Breast epithelium (tissue), 3 donors: Measurements from ENCODE around the gene MAP4K4.

Experiments
- POLR2A ChIP-seq: fragments of 450-650 bp; IDR thresholded peaks from one replicate; pipeline ENCODE4 v1.6.1; 2016; ENCODE audit warnings: antibody characterized with exemption, mild to moderate bottlenecking, moderate library complexity
- TF ChIP-seq, protein P1 (sequence below), 3 donors: fragments of 450-650 bp; IDR thresholded peaks; one replicate each; pipeline ENCODE4 v1.5.1; 2016 to 2017; ENCODE audit warnings: antibody characterized with exemption in 3 of 3, mild to moderate bottlenecking in 3 of 3, moderate library complexity in 3 of 3

DNA sequence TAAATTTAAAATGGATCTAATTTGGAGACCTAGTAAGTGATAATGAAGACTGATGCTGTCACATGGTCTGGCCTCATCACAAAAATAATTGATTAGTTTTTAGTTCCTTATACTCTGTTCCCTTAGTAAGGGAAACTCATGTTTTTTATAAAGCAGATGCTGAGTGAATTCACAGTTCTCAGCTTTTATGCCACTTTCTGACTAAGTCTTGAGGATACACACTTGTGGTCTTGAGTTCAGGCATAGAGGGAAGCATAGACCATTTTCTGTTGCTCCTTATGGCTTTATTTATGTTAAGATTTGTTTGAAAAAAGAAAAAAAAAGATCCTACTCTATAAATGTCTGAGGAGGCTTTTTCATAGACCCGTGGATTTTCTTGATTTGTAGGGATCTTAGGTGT, 91.1 kb downstream of the MAP4K4 start:
- no peak for TF ChIP-seq POLR2A
- TF ChIP-seq, protein P1, sequence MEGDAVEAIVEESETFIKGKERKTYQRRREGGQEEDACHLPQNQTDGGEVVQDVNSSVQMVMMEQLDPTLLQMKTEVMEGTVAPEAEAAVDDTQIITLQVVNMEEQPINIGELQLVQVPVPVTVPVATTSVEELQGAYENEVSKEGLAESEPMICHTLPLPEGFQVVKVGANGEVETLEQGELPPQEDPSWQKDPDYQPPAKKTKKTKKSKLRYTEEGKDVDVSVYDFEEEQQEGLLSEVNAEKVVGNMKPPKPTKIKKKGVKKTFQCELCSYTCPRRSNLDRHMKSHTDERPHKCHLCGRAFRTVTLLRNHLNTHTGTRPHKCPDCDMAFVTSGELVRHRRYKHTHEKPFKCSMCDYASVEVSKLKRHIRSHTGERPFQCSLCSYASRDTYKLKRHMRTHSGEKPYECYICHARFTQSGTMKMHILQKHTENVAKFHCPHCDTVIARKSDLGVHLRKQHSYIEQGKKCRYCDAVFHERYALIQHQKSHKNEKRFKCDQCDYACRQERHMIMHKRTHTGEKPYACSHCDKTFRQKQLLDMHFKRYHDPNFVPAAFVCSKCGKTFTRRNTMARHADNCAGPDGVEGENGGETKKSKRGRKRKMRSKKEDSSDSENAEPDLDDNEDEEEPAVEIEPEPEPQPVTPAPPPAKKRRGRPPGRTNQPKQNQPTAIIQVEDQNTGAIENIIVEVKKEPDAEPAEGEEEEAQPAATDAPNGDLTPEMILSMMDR (IDR thresholded peaks at IDR 0.05) = no peak
